MM.1S (cell line): ENCODE data around the gene RTCB.

Experiments
- DNase-seq: peaks from one replicate; pipeline ENCODE4 v3.0.0-alpha.2; 2015
- H2AFZ ChIP-seq: fragments of 300-600 bp; sonication (generic); 2 replicates; pipeline ENCODE4 v1.6.0; 2016; ENCODE audit warnings: antibody characterized with exemption, low read length
- H3F3A ChIP-seq: fragments of 300-600 bp; sonication (generic); 2 replicates; pipeline ENCODE4 v1.6.1; 2016; ENCODE audit warnings: mild to moderate bottlenecking, antibody characterized with exemption, low read length, moderate library complexity, mixed read lengths; ENCODE audit not compliant: insufficient read depth
- H3K27ac ChIP-seq: fragments of 300-600 bp; sonication (generic); 2 replicates; pipeline ENCODE4 v1.5.1; 2016; ENCODE audit warnings: mild to moderate bottlenecking, low read length
- H3K27me3 ChIP-seq: fragments of 300-600 bp; sonication (generic); replicated peaks from 2 replicates; pipeline ENCODE4 v1.6.0; 2016; ENCODE audit warnings: low read length; ENCODE audit not compliant: insufficient read depth
- H3K36me3 ChIP-seq: fragments of 300-600 bp; sonication (generic); replicated peaks from 2 replicates; pipeline ENCODE4 v1.6.1; 2016; ENCODE audit warnings: mild to moderate bottlenecking, low read length, mixed read lengths; ENCODE audit not compliant: insufficient read depth
- H3K4me1 ChIP-seq: fragments of 300-600 bp; sonication (generic); 2 replicates; pipeline ENCODE4 v1.6.1; 2016; ENCODE audit warnings: low read length, mixed read lengths
- H3K4me2 ChIP-seq: fragments of 300-600 bp; sonication (generic); 2 replicates; pipeline ENCODE4 v1.6.0; 2016; ENCODE audit warnings: low read depth, low read length
- H3K4me3 ChIP-seq: fragments of 300-600 bp; sonication (generic); 2 replicates; pipeline ENCODE4 v1.5.1; 2016; ENCODE audit warnings: low read length, mixed read lengths
- H3K79me2 ChIP-seq: fragments of 300-600 bp; sonication (generic); 2 replicates; pipeline ENCODE4 v1.6.1; 2016; ENCODE audit warnings: mixed run types, low read length, mixed read lengths
- H3K9ac ChIP-seq: fragments of 300-600 bp; sonication (generic); 2 replicates; pipeline ENCODE4 v1.6.1; 2016; ENCODE audit warnings: low read length, mixed read lengths
- H3K9me2 ChIP-seq: fragments of 300-600 bp; sonication (generic); replicated peaks from 2 replicates; pipeline ENCODE4 v1.6.1; 2016; ENCODE audit warnings: mild to moderate bottlenecking, low read length, mixed read lengths; ENCODE audit not compliant: insufficient read depth
- H3K9me3 ChIP-seq: fragments of 300-600 bp; sonication (generic); replicated peaks from 2 replicates; pipeline ENCODE4 v1.6.1; 2016; ENCODE audit warnings: mild to moderate bottlenecking, low read length, mixed read lengths; ENCODE audit not compliant: insufficient read depth
- H4K20me1 ChIP-seq: fragments of 300-600 bp; sonication (generic); 2 replicates; pipeline ENCODE4 v1.6.1; 2016; ENCODE audit warnings: mild to moderate bottlenecking, low read length, moderate library complexity, mixed read lengths; ENCODE audit not compliant: insufficient read depth
- CTCF ChIP-seq: fragments of 300-600 bp; sonication (generic); IDR thresholded peaks from 2 replicates; pipeline ENCODE4 v1.5.1; 2016; ENCODE audit warnings: antibody characterized with exemption, low read length, mixed read lengths
- EZH2 ChIP-seq: fragments of 300-600 bp; sonication (generic); optimal IDR thresholded peaks from 2 replicates; pipeline ENCODE3; 2017; ENCODE audit warnings: low read depth, mild to moderate bottlenecking, antibody characterized with exemption, low read length, mixed read lengths
- EZH2phosphoT487 ChIP-seq: fragments of 300-600 bp; sonication (generic); IDR thresholded peaks from 2 replicates; pipeline ENCODE4 v1.6.1; 2018; ENCODE audit warnings: antibody characterized with exemption, low read length

The RTCB gene

DNA sequence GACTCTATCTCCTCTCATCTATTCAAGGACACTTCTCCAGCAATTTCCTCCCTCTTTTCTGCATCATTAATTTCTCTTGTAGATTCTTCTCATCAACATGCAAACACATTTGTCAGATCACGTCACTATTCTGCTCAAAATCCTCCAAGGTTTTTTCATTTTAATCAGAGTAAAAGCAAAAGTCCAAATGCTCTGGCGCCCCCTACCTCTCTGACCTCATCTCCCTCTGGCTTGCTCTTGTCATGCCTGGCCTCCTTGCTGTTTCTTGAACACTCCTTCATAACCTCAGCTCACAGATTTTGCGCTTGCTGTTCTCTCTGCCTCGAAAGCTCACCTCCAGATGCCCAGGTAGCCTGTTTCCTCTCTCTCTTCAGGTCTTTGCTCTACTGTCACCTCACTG, 22.4 kb downstream of the RTCB start:
- peaks cover 25% of the 10 kb centered on the region for H3K36me3 ChIP-seq
- DNase-seq = no peak
- H4K20me1 ChIP-seq = no peaks in the 10 kb centered on the region
- no peaks in the 10 kb centered on the region for H3K27me3 ChIP-seq
- H3K9ac ChIP-seq = no peak overlapping the region
- H3K9me2 ChIP-seq = no peaks in the 10 kb centered on the region
- no peak overlapping the region for H3K4me2 ChIP-seq
- H3K27ac ChIP-seq = no peak overlapping the region
- H3K79me2 ChIP-seq = peaks cover 8% of the 10 kb centered on the region; the same call in 1 of the 2 replicates
- no peak overlapping the region for H2AFZ ChIP-seq
- peaks cover 4% of the 10 kb centered on the region; the same call in 1 of the 2 replicates for H3F3A ChIP-seq
- no peak overlapping the region for H3K4me3 ChIP-seq
- H3K9me3 ChIP-seq = no peaks in the 10 kb centered on the region
- TF ChIP-seq EZH2 (no peak), EZH2phosphoT487 (no peak), CTCF (peak; percentile 44)
- peaks cover 4% of the 10 kb centered on the region for H3K4me1 ChIP-seq

DNA sequence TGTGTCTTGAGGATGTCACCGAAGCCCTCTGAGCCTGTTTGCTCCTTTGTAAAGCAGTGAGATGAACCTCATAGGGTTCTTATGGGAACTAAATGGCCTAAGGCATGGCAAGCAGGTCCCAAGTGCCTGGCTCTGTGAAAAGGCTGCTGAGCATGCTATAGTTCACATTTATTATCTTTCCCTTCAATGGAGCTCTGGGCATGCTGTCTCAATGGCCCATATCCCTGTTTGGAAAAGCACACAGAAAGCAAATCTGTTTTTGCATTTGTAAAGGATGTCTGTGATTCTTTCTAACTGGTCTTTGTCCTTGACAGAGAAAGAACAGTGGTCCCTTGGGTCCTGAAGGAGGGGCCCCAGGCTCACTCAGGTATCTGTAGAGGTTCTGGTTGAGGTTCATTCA, 26.4 kb downstream of the RTCB start:
- Histone ChIP-seq H3K9me2 (no peaks in the 10 kb centered on the region), H3K27me3 (no peaks in the 10 kb centered on the region), H3K4me2 (no peak overlapping the region), H3K9me3 (no peaks in the 10 kb centered on the region), H3K4me1 (no peaks in the 10 kb centered on the region), H3K9ac (no peak overlapping the region), H3K27ac (no peak overlapping the region), H3K79me2 (no peaks in the 10 kb centered on the region), H2AFZ (no peak overlapping the region), H4K20me1 (no peaks in the 10 kb centered on the region), H3K4me3 (no peak overlapping the region), H3K36me3 (0 out of 2 replicates have a peak, but pooled peaks cover 8% of the 10 kb centered on the region), H3F3A (no peaks in the 10 kb centered on the region)
- no peak for DNase-seq
- no peak for TF ChIP-seq CTCF
- no peak for TF ChIP-seq EZH2phosphoT487
- TF ChIP-seq EZH2 = no peak

DNA sequence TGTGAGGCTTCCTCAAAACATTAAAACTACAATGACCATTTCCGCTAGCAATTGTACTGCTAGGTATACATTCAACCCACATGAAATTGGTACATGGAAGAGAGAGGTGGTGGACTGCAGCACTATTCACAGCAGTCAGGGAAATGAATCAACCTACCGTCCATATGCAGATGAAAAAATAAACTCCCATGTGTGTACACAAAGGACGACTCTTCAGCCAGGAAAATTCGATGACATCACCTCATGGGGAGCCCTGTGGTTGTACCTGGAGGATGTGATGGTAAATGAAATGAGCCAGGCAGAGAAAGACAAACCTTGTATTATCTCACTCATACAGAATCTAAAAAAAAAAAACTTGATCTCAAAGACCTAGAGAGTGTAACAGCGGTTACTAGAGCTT, 31.1 kb downstream of the RTCB start:
- H3K9ac ChIP-seq = no peak overlapping the region
- H2AFZ ChIP-seq = no peak overlapping the region
- H4K20me1 ChIP-seq = no peaks in the 10 kb centered on the region
- H3K4me3 ChIP-seq = no peak overlapping the region
- no peak overlapping the region for H3K4me2 ChIP-seq
- H3K79me2 ChIP-seq = no peaks in the 10 kb centered on the region
- no peaks in the 10 kb centered on the region for H3K9me2 ChIP-seq
- no peaks in the 10 kb centered on the region for H3F3A ChIP-seq
- no peak overlapping the region for H3K27ac ChIP-seq
- no peaks in the 10 kb centered on the region for H3K27me3 ChIP-seq
- no peaks in the 10 kb centered on the region for H3K4me1 ChIP-seq
- no peaks in the 10 kb centered on the region for H3K9me3 ChIP-seq
- DNase-seq = no peak
- TF ChIP-seq EZH2 (no peak), EZH2phosphoT487 (no peak), CTCF (no peak)
- no peaks in the 10 kb centered on the region for H3K36me3 ChIP-seq
